Vagina (tissue), 2 donors: ENCODE results near the gene TMED10.

Experiments used
- CTCF ChIP-seq, 3 experiments: fragments of 450-650 bp in 2 of 3; fragments of 200-600 bp in 1 of 3; sonication (generic) in 1 of 3; IDR thresholded peaks; one replicate each; pipeline ENCODE4 v1.5.1; 2017 to 2019; ENCODE audit warnings: antibody characterized with exemption in 3 of 3, mild to moderate bottlenecking in 2 of 3, moderate library complexity in 2 of 3
- POLR2AphosphoS5 ChIP-seq, 2 donors: sonication (generic); formaldehyde crosslinking; IDR thresholded peaks; one replicate each; pipeline ENCODE4 v1.9.0; 2017; ENCODE audit warnings: antibody characterized with exemption in 2 of 2, mild to moderate bottlenecking in 2 of 2, low read depth in 1 of 2; ENCODE audit not compliant: insufficient read depth in 1 of 2

- TF ChIP-seq CTCF (IDR thresholded peaks at IDR 0.05) (no peak), POLR2AphosphoS5 (IDR thresholded peaks at IDR 0.05; ENCODE audit: insufficient read depth in 1 of 2, low read depth in 1 of 2) (no peak)
These were observed 8.1 kb upstream of the TMED10 start for GRCh38 chr14:75184492-75184891.
